Lower lobe of right lung (tissue), 2 donors: ENCODE results near the gene TMSB4X. TPM values are rescaled to one million over a fixed set of nuclear protein-coding genes. Genes with fewer than 3 reads are reported as not detected.
"Not testable (repeated sequence)": the region's sequence is repeated elsewhere in the genome, so short reads cannot be mapped to it uniquely, and the experiment has no call there.

Source experiments
- ATAC-seq, 2 donors: fragments of 200-7000 bp; cut with Tn5 transposase; one replicate each; pipeline ENCODE4 v1.9.1; 2020 to 2022; ENCODE audit warnings: mild to moderate bottlenecking in 2 of 2, moderate library complexity in 2 of 2
- DNase-seq: peaks from one replicate; pipeline ENCODE4 v3.0.0-alpha.2; 2020
- H3K27ac ChIP-seq: fragments of 200-600 bp; one replicate; pipeline ENCODE4 v1.8.0; 2022
- H3K27me3 ChIP-seq: fragments of 200-600 bp; one replicate; pipeline ENCODE4 v1.8.0; 2022; ENCODE audit warnings: low read depth
- H3K36me3 ChIP-seq: fragments of 200-600 bp; one replicate; pipeline ENCODE4 v1.8.0; 2022; ENCODE audit warnings: mild to moderate bottlenecking
- H3K4me1 ChIP-seq: fragments of 200-600 bp; one replicate; pipeline ENCODE4 v1.8.0; 2022
- H3K4me3 ChIP-seq: fragments of 200-600 bp; one replicate; pipeline ENCODE4 v1.8.0; 2022; ENCODE audit warnings: mild to moderate bottlenecking
- H3K9me3 ChIP-seq: fragments of 200-600 bp; one replicate; pipeline ENCODE4 v1.8.0; 2022
- CTCF ChIP-seq: fragments of 200-600 bp; IDR thresholded peaks from one replicate; pipeline ENCODE4 v1.8.0; 2022; ENCODE audit warnings: antibody characterized with exemption, mild to moderate bottlenecking
- intact Hi-C: fragments of 100-400 bp; cut with DNase I; formaldehyde crosslinking; loops from one replicate; pipeline ENCODE4 v1.11.0; 2022
- total RNA-seq: library from RNA; stranded (reverse); fragmentation: NEBNext Ultra II Directional; extraction: Animal tissue kit (Norgen Biotek cat#: 25700); gene quantifications from one replicate; pipeline ENCODE4 v1.2.1, GENCODE V29; 2021
- donor health status: DM: no; HTN: yes; CAD: no; lungs with severe emphysema.

TMSB4X gene
- total RNA-seq, 1 donor from 2014 or later: 4,922 TPM

GRCh38 chrX:12956704-12957534 lies 18.0 kb upstream of the TMSB4X start:
- peak overlapping the region; percentile 86 for H3K27ac ChIP-seq
- ATAC-seq (peak; percentile 82 to 86), DNase-seq (no peak)
- H3K4me1 ChIP-seq: peaks cover 17% of the 10 kb centered on the region
- H3K36me3 ChIP-seq: no peaks in the 10 kb centered on the region
- intact Hi-C loops: no loop called here
- TF ChIP-seq CTCF: no peak
- peak overlapping the region; percentile 28 for H3K4me3 ChIP-seq
- no peaks in the 10 kb centered on the region for H3K27me3 ChIP-seq
- H3K9me3 ChIP-seq: no peaks in the 10 kb centered on the region

- no peak overlapping the region for H3K27ac ChIP-seq
- H3K4me3 ChIP-seq: no peak overlapping the region
- H3K9me3 ChIP-seq: no peaks in the 10 kb centered on the region
- intact Hi-C loops: no loop called here
- no peak for ATAC-seq
- H3K36me3 ChIP-seq: no peaks in the 10 kb centered on the region
- no peak for TF ChIP-seq CTCF
- peaks cover 17% of the 10 kb centered on the region for H3K4me1 ChIP-seq
- DNase-seq: no peak
- H3K27me3 ChIP-seq: no peaks in the 10 kb centered on the region
Observed at GRCh38 chrX:12958059-12958458, 16.9 kb upstream of the TMSB4X start.

GRCh38 chrX:12958461-12958860 lies 16.4 kb upstream of the TMSB4X start:
- ATAC-seq: no peak

GRCh38 chrX:12961196-12961718 lies 13.7 kb upstream of the TMSB4X start:
- ATAC-seq: no peak
- no peak for TF ChIP-seq CTCF
- Histone ChIP-seq H3K9me3 (no peaks in the 10 kb centered on the region), H3K36me3 (no peaks in the 10 kb centered on the region), H3K27ac (peak overlapping the region; percentile 24), H3K4me3 (no peak overlapping the region), H3K4me1 (peaks cover 8% of the 10 kb centered on the region), H3K27me3 (no peaks in the 10 kb centered on the region)
- no peak for DNase-seq
- intact Hi-C loops: no loop called here

More at GRCh38 chrX:12958461-12958860, 16.4 kb upstream of the TMSB4X start:
- H3K4me3 ChIP-seq: no peak overlapping the region
- H3K27ac ChIP-seq: no peak overlapping the region
- peaks cover 17% of the 10 kb centered on the region for H3K4me1 ChIP-seq
- intact Hi-C loops: no loop called here
- no peaks in the 10 kb centered on the region for H3K36me3 ChIP-seq
- no peak for TF ChIP-seq CTCF
- DNase-seq: no peak
- no peaks in the 10 kb centered on the region for H3K27me3 ChIP-seq
- no peaks in the 10 kb centered on the region for H3K9me3 ChIP-seq

- Histone ChIP-seq H3K36me3 (no peaks in the 10 kb centered on the region), H3K4me1 (no peaks in the 10 kb centered on the region), H3K9me3 (no peaks in the 10 kb centered on the region), H3K27me3 (no peaks in the 10 kb centered on the region), H3K27ac (no peak overlapping the region), H3K4me3 (no peak overlapping the region)
- no peak for ATAC-seq
- no peak for TF ChIP-seq CTCF
- DNase-seq: no peak
- intact Hi-C loops: no loop called here
Observed at GRCh38 chrX:12962041-12962504, 12.8 kb upstream of the TMSB4X start.

GRCh38 chrX:12963210-12963850 lies 11.6 kb upstream of the TMSB4X start:
- intact Hi-C loops, DNase-seq, H3K27me3 ChIP-seq, H3K36me3 ChIP-seq, ATAC-seq, H3K4me1 ChIP-seq, H3K27ac ChIP-seq, H3K9me3 ChIP-seq, H3K4me3 ChIP-seq: not testable (repeated sequence)
